HCT116 (cell line): ENCODE results near the gene UBE2E1.

Source experiments
- CEBPB ChIP-seq: IDR thresholded peaks from 2 replicates; pipeline ENCODE4 v1.6.1; 2012; ENCODE audit warnings: low read depth
- EGR1 ChIP-seq: IDR thresholded peaks from 2 replicates; pipeline ENCODE4 v1.6.1; 2012; ENCODE audit warnings: low read depth
- RAD21 ChIP-seq: IDR thresholded peaks from 2 replicates; pipeline ENCODE4 v1.6.1; 2012; ENCODE audit warnings: low read depth, mild to moderate bottlenecking
- ZFX ChIP-seq: fragments of 450-650 bp; IDR thresholded peaks from 2 replicates; pipeline ENCODE4 v1.6.1; 2017
- TF ChIP-seq, protein P1 (sequence below): IDR thresholded peaks from 2 replicates; pipeline ENCODE4 v1.6.1; 2012
- TF ChIP-seq, protein P2 (sequence below), 3 experiments: fragments of 200-600 bp in 1 of 3; sonication (generic) in 1 of 3; IDR thresholded peaks in 2 of 3; conservative IDR thresholded peaks in 1 of 3; 2 replicates each; pipeline ENCODE4 v1.5.1; 2012 to 2017; ENCODE audit warnings: low read depth in 2 of 3, low read length in 2 of 3, antibody characterized with exemption in 1 of 3, borderline replicate concordance in 1 of 3, control low read depth in 1 of 3, mild to moderate bottlenecking in 1 of 3, mixed read lengths in 1 of 3, mixed run types in 1 of 3, moderate library complexity in 1 of 3; ENCODE audit not compliant: insufficient read depth in 1 of 3

DNA sequence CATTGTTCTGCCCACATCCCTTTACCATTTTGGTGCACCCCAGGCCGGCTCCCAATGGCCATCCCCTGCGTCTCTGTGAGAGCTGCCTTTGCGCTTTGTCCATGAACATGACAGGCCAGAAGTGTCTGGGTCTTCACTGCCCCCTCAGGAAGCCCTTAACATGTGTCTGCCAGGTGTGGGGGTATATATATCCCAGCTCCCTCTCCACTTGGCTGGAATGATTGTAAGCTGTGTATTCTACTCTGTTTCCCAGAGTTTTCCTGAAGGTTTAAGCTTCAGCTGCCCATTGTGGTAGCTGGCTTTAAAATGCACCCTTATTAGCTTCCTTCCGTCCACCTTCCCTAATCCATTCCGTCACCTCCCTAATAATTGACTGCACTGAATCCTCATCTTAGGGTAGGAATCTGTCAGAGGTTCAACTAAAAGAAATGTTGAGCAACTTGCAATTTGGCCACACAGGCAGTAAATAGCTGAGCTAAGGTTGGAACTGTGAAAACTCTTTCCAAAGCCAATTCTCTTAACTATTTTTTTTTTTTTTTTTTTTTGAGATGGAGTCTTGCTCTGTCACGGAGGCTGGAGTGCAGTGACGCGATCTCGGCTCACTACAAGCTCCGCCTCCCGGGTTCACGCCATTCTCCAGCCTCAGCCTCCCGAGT, 30.4 kb upstream of the UBE2E1 start:
- no peak for TF ChIP-seq EGR1
- TF ChIP-seq, protein P1, sequence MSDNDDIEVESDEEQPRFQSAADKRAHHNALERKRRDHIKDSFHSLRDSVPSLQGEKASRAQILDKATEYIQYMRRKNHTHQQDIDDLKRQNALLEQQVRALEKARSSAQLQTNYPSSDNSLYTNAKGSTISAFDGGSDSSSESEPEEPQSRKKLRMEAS, result no peak
- TF ChIP-seq, protein P2, sequence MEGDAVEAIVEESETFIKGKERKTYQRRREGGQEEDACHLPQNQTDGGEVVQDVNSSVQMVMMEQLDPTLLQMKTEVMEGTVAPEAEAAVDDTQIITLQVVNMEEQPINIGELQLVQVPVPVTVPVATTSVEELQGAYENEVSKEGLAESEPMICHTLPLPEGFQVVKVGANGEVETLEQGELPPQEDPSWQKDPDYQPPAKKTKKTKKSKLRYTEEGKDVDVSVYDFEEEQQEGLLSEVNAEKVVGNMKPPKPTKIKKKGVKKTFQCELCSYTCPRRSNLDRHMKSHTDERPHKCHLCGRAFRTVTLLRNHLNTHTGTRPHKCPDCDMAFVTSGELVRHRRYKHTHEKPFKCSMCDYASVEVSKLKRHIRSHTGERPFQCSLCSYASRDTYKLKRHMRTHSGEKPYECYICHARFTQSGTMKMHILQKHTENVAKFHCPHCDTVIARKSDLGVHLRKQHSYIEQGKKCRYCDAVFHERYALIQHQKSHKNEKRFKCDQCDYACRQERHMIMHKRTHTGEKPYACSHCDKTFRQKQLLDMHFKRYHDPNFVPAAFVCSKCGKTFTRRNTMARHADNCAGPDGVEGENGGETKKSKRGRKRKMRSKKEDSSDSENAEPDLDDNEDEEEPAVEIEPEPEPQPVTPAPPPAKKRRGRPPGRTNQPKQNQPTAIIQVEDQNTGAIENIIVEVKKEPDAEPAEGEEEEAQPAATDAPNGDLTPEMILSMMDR (IDR thresholded peaks at IDR 0.05 in 2 of 3, conservative IDR thresholded peaks at IDR 0.05 in 1 of 3; ENCODE audit: borderline replicate concordance in 1 of 3, insufficient read depth in 1 of 3, low read depth in 2 of 3, low read length in 2 of 3), result no peak
- no peak for TF ChIP-seq ZFX
- TF ChIP-seq RAD21, result no peak
- TF ChIP-seq CEBPB, result no peak
